ENCODE data around the gene ANKRD55.

GRCh38 chr5:56207537-56207936 lies 25.6 kb downstream of the ANKRD55 start:
- TF ChIP-seq CTCF (IDR thresholded peaks at IDR 0.05) (no peak), POLR2A (IDR thresholded peaks at IDR 0.05) (no peak)
